PC-9 (cell line): ENCODE data around the gene STK32B. TPM values are rescaled to one million over a fixed set of nuclear protein-coding genes. Genes with fewer than 3 reads are reported as not detected.

Source experiments
- BruUV-seq: library from RNA; stranded (reverse); fragments of 400-500 nt; replicated peaks from 2 replicates; lab custom pipeline; 2021; lab: Mats Ljungman, UMichigan
- CTCF ChIA-PET: fragments of 300-600 bp; sonication (Branson Sonifier 250); formaldehyde crosslinking; loops from one replicate; lab custom pipeline; 2022; ENCODE audit warnings: antibody characterized with exemption; lab: Charles Lee
- POLR2A ChIA-PET: fragments of 300-600 bp; sonication (Branson Sonifier 250); formaldehyde crosslinking; loops from one replicate; lab custom pipeline; 2022; ENCODE audit warnings: antibody characterized with exemption; ENCODE audit not compliant: unreplicated experiment; lab: Charles Lee
- DNase-seq, 2 experiments: peaks; one replicate each; pipeline versions ENCODE4 v3.0.0 to v3.0.0-alpha.2; 2015 to 2022; ENCODE audit warnings: mixed read lengths in 1 of 2
- H2AFZ ChIP-seq: fragments of 200-600 bp; sonication (generic); 2 replicates; pipeline ENCODE4 v1.8.1; 2017; ENCODE audit warnings: antibody characterized with exemption
- H3F3A ChIP-seq: fragments of 200-600 bp; sonication (generic); 2 replicates; pipeline ENCODE4 v1.8.1; 2017; ENCODE audit warnings: antibody characterized with exemption, mild to moderate bottlenecking, low read depth; ENCODE audit not compliant: insufficient read depth
- H3K27ac ChIP-seq: fragments of 200-600 bp; sonication (generic); 2 replicates; pipeline ENCODE4 v1.6.1; 2016; ENCODE audit warnings: mixed run types
- H3K27me3 ChIP-seq: fragments of 200-600 bp; sonication (generic); 2 replicates; pipeline ENCODE4 v1.6.1; 2016; ENCODE audit warnings: low read depth, mixed run types; ENCODE audit not compliant: insufficient read depth
- H3K36me3 ChIP-seq: fragments of 200-600 bp; sonication (generic); 2 replicates; pipeline ENCODE4 v1.6.1; 2016; ENCODE audit warnings: low read depth, mixed run types
- H3K4me1 ChIP-seq: fragments of 200-600 bp; sonication (generic); replicated peaks from 2 replicates; pipeline ENCODE4 v1.6.1; 2016; ENCODE audit warnings: mixed run types; ENCODE audit not compliant: insufficient read depth
- H3K4me2 ChIP-seq: fragments of 200-600 bp; sonication (generic); 2 replicates; pipeline ENCODE4 v1.6.1; 2017; ENCODE audit warnings: mixed run types
- H3K4me3 ChIP-seq: fragments of 200-600 bp; sonication (generic); 2 replicates; pipeline ENCODE4 v1.6.1; 2016; ENCODE audit warnings: mixed run types
- H3K79me2 ChIP-seq: fragments of 200-600 bp; sonication (generic); 2 replicates; pipeline ENCODE4 v1.6.1; 2017; ENCODE audit warnings: low read depth, mixed run types
- H3K9me2 ChIP-seq: fragments of 200-600 bp; sonication (generic); 2 replicates; pipeline ENCODE4 v1.8.1; 2017; ENCODE audit warnings: mild to moderate bottlenecking; ENCODE audit not compliant: insufficient read depth
- H3K9me3 ChIP-seq: fragments of 200-600 bp; sonication (generic); 2 replicates; pipeline ENCODE4 v1.8.1; 2016; ENCODE audit warnings: low read depth; ENCODE audit not compliant: insufficient read depth
- H4K20me1 ChIP-seq: fragments of 200-600 bp; sonication (generic); 2 replicates; pipeline ENCODE4 v1.8.1; 2017; ENCODE audit not compliant: insufficient read depth
- EZH2 ChIP-seq: fragments of 200-600 bp; sonication (generic); IDR thresholded peaks from 2 replicates; pipeline ENCODE4 v1.8.0; 2017; ENCODE audit warnings: antibody characterized with exemption, low read depth
- intact Hi-C: fragments of 100-400 bp; cut with micrococcal nuclease; formaldehyde crosslinking; loops from one replicate; pipeline ENCODE4 v1.10.0; 2022; ENCODE audit not compliant: unreplicated experiment
- total RNA-seq: library from RNA; stranded (reverse); gene quantifications from 2 replicates; pipeline ENCODE4 v1.2.3, GENCODE V29; 2021
- TF ChIP-seq, protein P1 (sequence below): fragments of 200-600 bp; sonication (generic); conservative IDR thresholded peaks from 2 replicates; pipeline ENCODE4 v1.6.1; 2017; ENCODE audit warnings: mixed run types, antibody characterized with exemption, mild to moderate bottlenecking, moderate library complexity

Gene STK32B
- total RNA-seq, 1 experiment from 2014 or later, result not detected

DNA sequence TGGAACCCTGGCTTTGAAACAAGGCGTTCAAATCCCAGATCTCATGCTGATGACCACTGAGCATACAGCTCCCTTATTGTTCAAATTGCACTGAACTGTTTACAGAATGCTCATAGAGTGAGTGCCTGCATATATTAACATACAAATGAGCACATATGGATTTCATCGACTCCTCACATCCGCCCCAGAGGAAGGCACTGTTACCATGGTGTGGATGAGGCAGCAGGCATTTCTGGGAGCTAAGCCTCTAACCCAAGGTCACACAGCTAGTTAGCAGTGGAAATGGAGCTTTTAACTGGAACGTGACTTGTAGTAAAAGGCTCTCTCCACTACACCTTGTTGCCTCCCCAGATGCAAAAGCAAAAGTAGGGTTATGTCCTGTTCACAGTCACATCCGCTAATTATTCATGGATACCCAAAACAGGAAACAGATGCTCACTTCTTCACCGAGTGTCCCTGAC, 289.7 kb downstream of the STK32B start:
- no peaks in the 10 kb centered on the region for H3K9me3 ChIP-seq
- H3K4me3 ChIP-seq, result no peak overlapping the region
- TF ChIP-seq, protein P1, sequence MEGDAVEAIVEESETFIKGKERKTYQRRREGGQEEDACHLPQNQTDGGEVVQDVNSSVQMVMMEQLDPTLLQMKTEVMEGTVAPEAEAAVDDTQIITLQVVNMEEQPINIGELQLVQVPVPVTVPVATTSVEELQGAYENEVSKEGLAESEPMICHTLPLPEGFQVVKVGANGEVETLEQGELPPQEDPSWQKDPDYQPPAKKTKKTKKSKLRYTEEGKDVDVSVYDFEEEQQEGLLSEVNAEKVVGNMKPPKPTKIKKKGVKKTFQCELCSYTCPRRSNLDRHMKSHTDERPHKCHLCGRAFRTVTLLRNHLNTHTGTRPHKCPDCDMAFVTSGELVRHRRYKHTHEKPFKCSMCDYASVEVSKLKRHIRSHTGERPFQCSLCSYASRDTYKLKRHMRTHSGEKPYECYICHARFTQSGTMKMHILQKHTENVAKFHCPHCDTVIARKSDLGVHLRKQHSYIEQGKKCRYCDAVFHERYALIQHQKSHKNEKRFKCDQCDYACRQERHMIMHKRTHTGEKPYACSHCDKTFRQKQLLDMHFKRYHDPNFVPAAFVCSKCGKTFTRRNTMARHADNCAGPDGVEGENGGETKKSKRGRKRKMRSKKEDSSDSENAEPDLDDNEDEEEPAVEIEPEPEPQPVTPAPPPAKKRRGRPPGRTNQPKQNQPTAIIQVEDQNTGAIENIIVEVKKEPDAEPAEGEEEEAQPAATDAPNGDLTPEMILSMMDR, result no peak
- no peak for TF ChIP-seq EZH2
- no peak for DNase-seq
- no peaks in the 10 kb centered on the region for H4K20me1 ChIP-seq
- no peak overlapping the region for H3K27ac ChIP-seq
- H2AFZ ChIP-seq, result no peak overlapping the region
- no peaks in the 10 kb centered on the region for H3K36me3 ChIP-seq
- no peaks in the 10 kb centered on the region for H3K9me2 ChIP-seq
- H3K27me3 ChIP-seq, result peaks cover 10% of the 10 kb centered on the region; the same call in 1 of the 2 replicates
- H3K4me1 ChIP-seq, result no peaks in the 10 kb centered on the region
- no peaks in the 10 kb centered on the region for H3F3A ChIP-seq
- CTCF ChIA-PET, result no interaction called here
- intact Hi-C loops, result no loop called here
- no TSS peak for BruUV-seq
- no peak overlapping the region for H3K4me2 ChIP-seq
- H3K79me2 ChIP-seq, result no peaks in the 10 kb centered on the region
- POLR2A ChIA-PET, result no interaction called here

DNA sequence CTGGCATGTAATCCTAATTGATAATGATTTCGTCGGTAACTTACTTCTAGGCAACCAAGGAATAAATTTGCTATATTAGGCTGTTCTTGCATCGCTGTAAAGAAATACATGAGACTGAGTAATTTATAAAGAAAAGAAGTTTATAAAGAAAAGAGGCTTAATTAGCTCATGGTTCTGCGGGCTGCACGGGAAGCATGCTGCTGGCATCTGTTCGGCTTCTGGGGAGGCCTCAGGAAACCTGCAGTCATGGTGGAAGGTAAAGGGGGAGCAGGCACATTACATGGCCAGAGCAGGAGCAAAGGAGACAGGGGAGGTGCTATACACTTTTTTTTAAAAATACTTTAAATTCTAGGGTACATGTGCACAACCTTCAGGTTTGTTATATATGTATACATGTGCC, 290.2 kb downstream of the STK32B start:
- Histone ChIP-seq H3K9me2 (no peaks in the 10 kb centered on the region), H3K27me3 (peaks cover 6% of the 10 kb centered on the region; the same call in 1 of the 2 replicates), H3K79me2 (no peaks in the 10 kb centered on the region), H3K36me3 (no peaks in the 10 kb centered on the region), H3K4me3 (no peak overlapping the region), H3K27ac (no peak overlapping the region), H3K4me1 (no peaks in the 10 kb centered on the region), H4K20me1 (no peaks in the 10 kb centered on the region), H3K9me3 (no peaks in the 10 kb centered on the region), H3F3A (no peaks in the 10 kb centered on the region), H3K4me2 (no peak overlapping the region), H2AFZ (no peak overlapping the region)
- BruUV-seq, result no TSS peak
- TF ChIP-seq, protein P1, result no peak
- no peak for TF ChIP-seq EZH2
- no peak for DNase-seq
- ChIA-PET POLR2A (no interaction called here), CTCF (no interaction called here)
- intact Hi-C loops, result no loop called here

DNA sequence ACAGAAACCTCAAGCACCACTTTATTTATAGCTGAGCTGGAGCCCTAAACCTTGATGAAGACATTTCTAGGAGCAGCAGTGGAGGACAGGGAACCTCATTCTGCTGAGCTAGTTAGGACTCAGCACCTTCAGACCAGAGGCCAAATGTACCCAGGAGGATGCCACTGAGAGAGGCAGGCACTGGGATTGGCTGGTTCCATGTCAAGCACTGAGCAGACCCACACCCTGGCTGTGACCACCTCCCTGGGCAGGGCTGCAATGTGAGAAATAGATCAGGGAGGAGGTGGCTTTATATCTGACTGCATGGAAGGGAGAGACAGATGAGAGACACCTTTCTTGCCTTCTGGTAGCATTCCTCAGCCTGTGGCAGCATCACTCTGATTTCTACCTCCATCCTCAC, 304.6 kb downstream of the STK32B start:
- H3K9me2 ChIP-seq, result no peaks in the 10 kb centered on the region
- no peaks in the 10 kb centered on the region for H3K27me3 ChIP-seq
- no peak for DNase-seq
- no peaks in the 10 kb centered on the region for H3K79me2 ChIP-seq
- BruUV-seq, result no TSS peak
- H3K27ac ChIP-seq, result no peak overlapping the region
- TF ChIP-seq EZH2, result no peak
- TF ChIP-seq, protein P1, result no peak
- no peaks in the 10 kb centered on the region for H3F3A ChIP-seq
- intact Hi-C loops, result no loop called here
- no peaks in the 10 kb centered on the region for H4K20me1 ChIP-seq
- no peak overlapping the region for H3K4me2 ChIP-seq
- no peak overlapping the region for H2AFZ ChIP-seq
- POLR2A ChIA-PET, result no interaction called here
- H3K36me3 ChIP-seq, result no peaks in the 10 kb centered on the region
- H3K4me1 ChIP-seq, result no peaks in the 10 kb centered on the region
- H3K9me3 ChIP-seq, result no peaks in the 10 kb centered on the region
- CTCF ChIA-PET, result no interaction called here
- H3K4me3 ChIP-seq, result no peak overlapping the region
